Measurements from ENCODE around the gene CLTC.

GRCh38 chr17:59626756-59627155, 7.1 kb downstream of the CLTC start:
- TF ChIP-seq CTCF (IDR thresholded peaks at IDR 0.05) (no peak), POLR2A (IDR thresholded peaks at IDR 0.05) (no peak)
